C4-2B (cell line): ENCODE results near the gene ECI2.

Experiments
- H3K27ac ChIP-seq: fragments of 450-650 bp; 2 replicates; pipeline ENCODE4 v1.5.1; 2017
- ZFX ChIP-seq: fragments of 450-650 bp; IDR thresholded peaks from 2 replicates; pipeline ENCODE4 v1.6.1; 2017
- TF ChIP-seq, protein P1 (sequence below): fragments of 450-650 bp; conservative IDR thresholded peaks from 2 replicates; pipeline ENCODE4 v1.5.1; 2017; ENCODE audit warnings: mild to moderate bottlenecking

ECI2 gene

DNA sequence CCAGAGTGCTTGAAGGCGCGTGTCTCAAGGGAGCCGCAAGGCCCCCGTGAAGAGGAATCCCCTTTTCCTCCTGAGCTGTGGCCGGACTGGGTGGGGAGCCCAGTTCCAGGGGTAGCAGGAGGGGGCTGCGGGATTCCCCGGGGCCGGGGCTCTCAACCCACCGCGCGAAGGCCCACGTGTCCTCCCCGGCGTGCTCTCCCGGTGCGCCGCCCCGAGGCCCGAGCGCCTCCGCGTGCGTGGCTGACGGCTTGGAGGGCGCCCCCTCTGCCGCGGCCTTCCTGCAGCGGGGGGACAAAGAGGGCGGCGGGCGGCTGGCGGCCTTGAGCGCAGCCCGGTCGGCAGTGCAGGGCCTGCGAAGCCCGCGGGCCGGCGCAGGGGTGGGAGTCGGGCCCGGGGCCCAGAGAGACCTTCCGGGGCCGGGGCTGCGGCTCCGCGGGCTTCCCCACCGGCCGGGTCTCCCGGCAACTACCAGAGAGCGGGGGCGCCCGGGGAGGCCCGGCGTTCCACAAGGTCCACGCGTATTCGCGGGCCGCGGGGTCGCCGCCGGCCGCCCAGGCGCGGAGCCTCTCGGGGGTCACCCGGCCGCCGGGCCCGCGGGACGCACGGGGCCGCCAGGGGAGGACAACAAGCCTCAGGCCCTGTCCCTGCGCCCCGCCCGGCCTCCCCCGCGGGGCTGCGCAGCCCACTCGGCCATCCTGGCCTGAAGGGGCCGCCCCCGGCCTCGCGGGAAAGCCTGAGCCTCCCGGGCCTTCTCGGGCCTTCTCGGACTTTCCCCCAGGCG is 56.5 kb downstream of the ECI2 start, which contains the start of gene FAM217A:
FAM217A (minus strand) TSS at position 447 of the 781 bp plus-strand sequence. CDS start 1,723 bp downstream, outside the sequence.
- H3K27ac ChIP-seq = no peak within 1 kb of the TSS
- TF ChIP-seq, protein P1, sequence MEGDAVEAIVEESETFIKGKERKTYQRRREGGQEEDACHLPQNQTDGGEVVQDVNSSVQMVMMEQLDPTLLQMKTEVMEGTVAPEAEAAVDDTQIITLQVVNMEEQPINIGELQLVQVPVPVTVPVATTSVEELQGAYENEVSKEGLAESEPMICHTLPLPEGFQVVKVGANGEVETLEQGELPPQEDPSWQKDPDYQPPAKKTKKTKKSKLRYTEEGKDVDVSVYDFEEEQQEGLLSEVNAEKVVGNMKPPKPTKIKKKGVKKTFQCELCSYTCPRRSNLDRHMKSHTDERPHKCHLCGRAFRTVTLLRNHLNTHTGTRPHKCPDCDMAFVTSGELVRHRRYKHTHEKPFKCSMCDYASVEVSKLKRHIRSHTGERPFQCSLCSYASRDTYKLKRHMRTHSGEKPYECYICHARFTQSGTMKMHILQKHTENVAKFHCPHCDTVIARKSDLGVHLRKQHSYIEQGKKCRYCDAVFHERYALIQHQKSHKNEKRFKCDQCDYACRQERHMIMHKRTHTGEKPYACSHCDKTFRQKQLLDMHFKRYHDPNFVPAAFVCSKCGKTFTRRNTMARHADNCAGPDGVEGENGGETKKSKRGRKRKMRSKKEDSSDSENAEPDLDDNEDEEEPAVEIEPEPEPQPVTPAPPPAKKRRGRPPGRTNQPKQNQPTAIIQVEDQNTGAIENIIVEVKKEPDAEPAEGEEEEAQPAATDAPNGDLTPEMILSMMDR = no peak
- TF ChIP-seq ZFX = no peak

DNA sequence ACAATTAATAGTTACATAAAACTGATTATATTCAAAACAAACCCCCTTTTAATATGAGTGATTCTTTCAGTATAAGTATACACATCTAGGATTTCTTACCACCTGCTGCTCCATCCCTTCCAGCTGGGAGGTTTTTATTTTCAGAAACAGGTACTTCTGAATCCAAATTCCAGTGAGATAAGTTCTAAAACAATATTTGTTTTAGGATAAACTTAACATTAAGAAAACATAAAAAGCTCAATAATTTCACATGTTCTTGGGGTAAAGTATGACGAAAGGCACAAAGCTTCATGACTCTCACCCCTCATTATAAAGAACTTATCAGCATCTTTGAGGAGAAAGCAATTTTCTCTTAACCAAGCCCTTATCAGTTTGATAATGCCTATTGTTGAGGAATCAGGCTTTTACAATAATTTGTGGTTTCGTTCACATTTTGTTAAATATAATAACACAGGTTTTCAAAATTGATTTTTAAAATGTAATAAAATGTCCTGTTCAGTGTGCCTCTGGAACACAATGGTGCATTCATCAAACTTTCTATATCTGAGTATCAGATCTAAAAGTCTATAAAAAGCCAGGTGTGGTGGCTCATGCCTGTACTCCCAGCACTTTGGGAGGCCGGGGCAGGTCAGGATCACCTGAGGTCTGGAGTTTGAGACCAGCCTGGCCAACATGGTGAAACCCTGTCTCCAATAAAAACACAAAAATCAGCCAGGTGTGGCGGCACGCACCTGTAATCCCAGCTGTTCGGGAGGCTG is 60.7 kb downstream of the ECI2 start:
- no peak overlapping the region for H3K27ac ChIP-seq
- no peak for TF ChIP-seq ZFX
- TF ChIP-seq, protein P1 = no peak

DNA sequence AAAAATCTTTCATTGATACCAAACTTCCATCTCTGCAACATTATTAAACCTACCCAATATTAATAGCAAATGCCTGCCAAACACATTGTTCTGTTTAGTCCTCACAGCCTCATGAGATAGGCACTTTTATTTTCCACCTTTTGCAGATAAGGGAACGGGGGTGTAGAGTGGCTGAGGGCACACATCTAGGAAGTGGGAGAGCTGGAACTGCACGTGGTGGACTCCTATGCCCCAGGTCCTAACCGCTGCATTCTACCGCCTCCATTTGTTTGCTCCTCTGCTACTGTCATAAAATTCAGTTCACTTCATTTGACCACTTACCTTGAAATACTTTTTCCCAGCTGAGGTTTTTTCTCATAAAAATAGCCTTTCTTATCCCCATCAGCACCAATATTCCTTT is 64.0 kb downstream of the ECI2 start:
- no peak overlapping the region for H3K27ac ChIP-seq

DNA sequence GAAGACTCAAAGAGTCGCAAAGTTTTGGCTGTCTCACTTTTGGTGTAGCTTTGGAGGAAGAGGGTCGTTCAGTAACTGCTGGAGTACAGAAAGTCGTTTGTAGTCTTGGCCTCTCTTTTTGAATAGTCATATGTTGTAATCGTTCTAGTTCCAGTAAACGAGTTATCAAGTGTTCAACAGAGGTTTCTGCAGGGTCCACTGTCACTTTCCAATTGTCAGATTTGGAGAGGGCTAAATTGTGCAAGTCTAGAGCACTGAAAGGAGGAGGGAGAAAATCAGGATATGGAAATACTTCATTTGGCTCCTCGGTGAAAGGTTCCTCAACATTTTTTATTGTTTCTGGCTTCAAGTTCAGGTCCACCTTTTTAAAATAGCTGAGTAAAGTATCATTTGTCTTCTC is 66.2 kb downstream of the ECI2 start:
- no peak overlapping the region for H3K27ac ChIP-seq
- no peak for TF ChIP-seq ZFX
- TF ChIP-seq, protein P1 = no peak

More for the DNA sequence above, 64.0 kb downstream of the ECI2 start:
- TF ChIP-seq, protein P1 = no peak
- TF ChIP-seq ZFX = no peak

DNA sequence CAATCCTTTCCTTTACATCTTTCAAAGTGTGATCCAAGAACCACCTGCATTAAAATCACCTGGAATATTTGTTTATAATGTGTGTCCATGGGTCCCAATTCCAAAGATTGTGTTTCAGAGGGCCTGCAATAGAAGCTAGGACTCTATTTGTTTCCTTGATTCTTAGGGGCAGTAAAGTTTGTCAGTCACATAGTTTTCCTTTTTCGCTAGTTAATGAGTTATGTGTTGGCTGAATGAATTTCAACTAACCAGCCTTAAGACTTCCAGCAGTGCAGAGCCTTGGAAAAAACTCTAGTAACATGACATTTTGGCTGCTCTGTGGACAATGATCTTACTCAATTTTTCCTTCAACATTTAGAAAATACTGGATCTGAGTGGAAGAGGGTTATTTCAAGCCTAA is 67.7 kb downstream of the ECI2 start:
- H3K27ac ChIP-seq = no peak overlapping the region
- no peak for TF ChIP-seq ZFX

DNA sequence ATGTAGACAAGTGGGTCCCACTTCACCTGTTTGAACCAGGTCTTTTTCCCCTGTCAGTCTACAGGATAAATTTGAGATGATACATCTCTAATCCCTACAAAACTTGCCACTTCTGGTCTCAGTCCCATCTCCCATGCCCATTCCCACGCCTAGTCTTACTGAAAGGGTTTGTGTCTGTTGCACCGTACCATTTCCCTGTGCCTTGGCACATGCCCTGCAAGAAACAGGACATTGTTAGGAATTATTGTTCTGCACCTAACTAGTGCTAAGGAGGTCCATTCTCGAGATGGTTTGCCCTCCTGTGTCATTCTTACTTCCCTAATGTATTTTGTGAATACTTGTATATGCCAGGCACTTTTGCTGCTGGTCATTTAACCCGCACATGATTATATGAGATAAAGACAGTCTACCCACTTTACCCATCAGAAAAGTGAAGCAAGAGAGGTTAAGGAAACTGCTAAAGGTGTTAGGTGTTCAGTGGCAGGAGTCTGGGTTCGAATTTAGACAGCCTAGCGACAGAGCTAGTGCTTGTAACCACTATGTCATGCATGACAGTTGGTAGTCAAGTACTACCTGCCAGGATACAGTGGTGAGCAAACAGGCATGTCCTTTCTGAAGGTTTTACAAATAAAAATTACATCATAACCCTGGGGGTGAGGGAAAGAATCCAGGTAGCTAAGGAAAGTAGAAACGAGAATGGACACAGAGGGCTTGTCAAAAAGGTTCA is 69.2 kb downstream of the ECI2 start:
- no peak for TF ChIP-seq ZFX
- TF ChIP-seq, protein P1 = 0 out of 2 replicates have a peak, but pooled peaks have one; percentile 2
- H3K27ac ChIP-seq = peak overlapping the region; percentile 59; the same call in 1 of the 2 replicates
